Measurements from ENCODE around the gene CH25H.
"Not testable (repeated sequence)": the region's sequence is repeated elsewhere in the genome, so short reads cannot be mapped to it uniquely, and the experiment has no call there.

Gene CH25H

GRCh38 chr10:89204621-89205185, 2.4 kb downstream of the CH25H start:
- Histone ChIP-seq H3K36me3 (ENCODE audit: control insufficient read depth, insufficient read depth, low read length) (no peaks in the 10 kb centered on the region), H3K27me3 (ENCODE audit: control insufficient read depth, insufficient read depth, low read length) (no peaks in the 10 kb centered on the region), H3K79me2 (no peaks in the 10 kb centered on the region), H3K27ac (no peak overlapping the region), H3K9ac (no peak overlapping the region), H3K4me3 (ENCODE audit: low read depth, low read length) (no peak overlapping the region), H3K4me1 (peaks cover 7% of the 10 kb centered on the region), H2AFZ (no peak overlapping the region), H3K9me3 (ENCODE audit: control insufficient read depth, low read length) (no peaks in the 10 kb centered on the region), H3K4me2 (ENCODE audit: low read length) (no peak overlapping the region)
- no peak for TF ChIP-seq CTCF (IDR thresholded peaks at IDR 0.05)

- Histone ChIP-seq H3K4me1 (peaks cover 7% of the 10 kb centered on the region), H3K27me3 (ENCODE audit: control insufficient read depth, insufficient read depth, low read length) (no peaks in the 10 kb centered on the region), H3K79me2 (no peaks in the 10 kb centered on the region), H3K9me3 (ENCODE audit: control insufficient read depth, low read length) (no peaks in the 10 kb centered on the region), H3K4me2 (ENCODE audit: low read length) (no peak overlapping the region), H2AFZ (no peak overlapping the region), H3K9ac (no peak overlapping the region), H3K27ac (no peak overlapping the region), H3K36me3 (ENCODE audit: control insufficient read depth, insufficient read depth, low read length) (no peaks in the 10 kb centered on the region), H3K4me3 (ENCODE audit: low read depth, low read length) (no peak overlapping the region)
- no peak for TF ChIP-seq CTCF (IDR thresholded peaks at IDR 0.05)
These were observed 3.9 kb downstream of the CH25H start for GRCh38 chr10:89203237-89203636.

DNA sequence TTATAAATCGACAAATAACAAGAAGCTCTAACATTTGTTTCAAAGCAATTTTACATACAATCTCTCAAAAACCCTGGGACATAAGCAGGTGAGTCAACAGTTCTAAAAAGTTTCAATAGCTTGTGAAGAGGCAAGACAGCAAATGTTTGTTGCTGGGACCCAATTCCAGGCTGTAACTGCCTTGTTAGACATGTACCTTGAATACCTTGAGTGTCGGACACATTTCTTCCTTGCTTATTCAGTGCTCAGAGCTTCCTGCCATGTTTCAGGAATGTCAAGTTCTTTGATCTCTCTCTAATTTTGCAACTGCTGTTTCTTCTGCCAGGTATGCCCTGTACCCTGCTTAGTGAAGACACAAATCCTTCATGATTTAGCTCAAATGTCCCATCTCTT, 5.1 kb downstream of the CH25H start:
- no peaks in the 10 kb centered on the region for H3K27me3 ChIP-seq (ENCODE audit: control insufficient read depth, insufficient read depth, low read length)
- no peak overlapping the region for H3K27ac ChIP-seq
- H3K9ac ChIP-seq: no peak overlapping the region
- no peaks in the 10 kb centered on the region for H3K9me3 ChIP-seq (ENCODE audit: control insufficient read depth, low read length)
- peaks cover 7% of the 10 kb centered on the region for H3K4me1 ChIP-seq
- no peak overlapping the region for H2AFZ ChIP-seq
- no peaks in the 10 kb centered on the region for H3K36me3 ChIP-seq (ENCODE audit: control insufficient read depth, insufficient read depth, low read length)
- TF ChIP-seq CTCF (IDR thresholded peaks at IDR 0.05): no peak
- H3K79me2 ChIP-seq: no peaks in the 10 kb centered on the region
- H3K4me3 ChIP-seq (ENCODE audit: low read depth, low read length): no peak overlapping the region
- no peak overlapping the region for H3K4me2 ChIP-seq (ENCODE audit: low read length)

GRCh38 chr10:89201345-89202032, 5.6 kb downstream of the CH25H start:
- Histone ChIP-seq H3K4me1 (peaks cover 2% of the 10 kb centered on the region), H3K4me2 (ENCODE audit: low read length) (no peak overlapping the region), H3K36me3 (ENCODE audit: control insufficient read depth, insufficient read depth, low read length) (no peaks in the 10 kb centered on the region), H3K27ac (no peak overlapping the region), H2AFZ (no peak overlapping the region), H3K79me2 (no peaks in the 10 kb centered on the region), H3K4me3 (ENCODE audit: low read depth, low read length) (no peak overlapping the region), H3K9ac (no peak overlapping the region), H3K27me3 (ENCODE audit: control insufficient read depth, insufficient read depth, low read length) (no peaks in the 10 kb centered on the region), H3K9me3 (ENCODE audit: control insufficient read depth, low read length) (no peaks in the 10 kb centered on the region)
- TF ChIP-seq CTCF (IDR thresholded peaks at IDR 0.05): no peak

GRCh38 chr10:89197473-89197872, 9.6 kb downstream of the CH25H start:
- Histone ChIP-seq H2AFZ (no peak overlapping the region), H3K4me1 (no peaks in the 10 kb centered on the region), H3K27ac (no peak overlapping the region), H3K9ac (no peak overlapping the region), H3K36me3 (ENCODE audit: control insufficient read depth, insufficient read depth, low read length) (no peaks in the 10 kb centered on the region), H3K27me3 (ENCODE audit: control insufficient read depth, insufficient read depth, low read length) (no peaks in the 10 kb centered on the region), H3K9me3 (ENCODE audit: control insufficient read depth, low read length) (no peaks in the 10 kb centered on the region), H3K4me2 (ENCODE audit: low read length) (no peak overlapping the region), H3K79me2 (no peaks in the 10 kb centered on the region), H3K4me3 (ENCODE audit: low read depth, low read length) (no peak overlapping the region)
- TF ChIP-seq CTCF (IDR thresholded peaks at IDR 0.05): no peak

GRCh38 chr10:89191301-89191700, 15.8 kb downstream of the CH25H start:
- H3K4me3 ChIP-seq (ENCODE audit: low read depth, low read length); H3K9ac ChIP-seq; H3K9me3 ChIP-seq (ENCODE audit: control insufficient read depth, low read length); H3K4me1 ChIP-seq; H2AFZ ChIP-seq; H3K36me3 ChIP-seq (ENCODE audit: control insufficient read depth, insufficient read depth, low read length); H3K4me2 ChIP-seq (ENCODE audit: low read length); H3K27ac ChIP-seq; H3K27me3 ChIP-seq (ENCODE audit: control insufficient read depth, insufficient read depth, low read length); H3K79me2 ChIP-seq: not testable (repeated sequence)

All from parathyroid adenoma (tissue), 2 donors.